ENCODE measurements around the gene CDH20. TPM values are rescaled to one million over a fixed set of nuclear protein-coding genes. Genes with fewer than 3 reads are reported as not detected.
A peak's percentile ranks its signal among the peaks of the same experiment; 100 is the strongest.
"Not testable (repeated sequence)": the region's sequence is repeated elsewhere in the genome, so short reads cannot be mapped to it uniquely, and the experiment has no call there.

The CDH20 gene
- total RNA-seq, 4 donors from 2014 or later, result 0.63 to 7.1 (median 2.4) TPM

- no peak for TF ChIP-seq CTCF (IDR thresholded peaks at IDR 0.05)
- DNase-seq (ENCODE audit: low spot score) (no peak), ATAC-seq (ENCODE audit: low FRiP score) (no peak)
Observed at GRCh38 chr18:61364953-61365352, 31.7 kb downstream of the CDH20 start.

- no peak for TF ChIP-seq CTCF (IDR thresholded peaks at IDR 0.05)
- ATAC-seq (ENCODE audit: low FRiP score) (no peak), DNase-seq (ENCODE audit: low spot score) (no peak)
Observed at GRCh38 chr18:61368001-61368400, 34.8 kb downstream of the CDH20 start.

- ATAC-seq (ENCODE audit: low FRiP score), result not testable (repeated sequence)
Observed at GRCh38 chr18:61369671-61370070, 36.4 kb downstream of the CDH20 start.

GRCh38 chr18:61371111-61371510 is 37.9 kb downstream of the CDH20 start:
- TF ChIP-seq CTCF (IDR thresholded peaks at IDR 0.05), result no peak
- ATAC-seq (ENCODE audit: low FRiP score), result no peak
- DNase-seq (ENCODE audit: low spot score), result no peak

More at GRCh38 chr18:61369671-61370070, 36.4 kb downstream of the CDH20 start:
- not testable (repeated sequence) for DNase-seq (ENCODE audit: low spot score)

- TF ChIP-seq CTCF (IDR thresholded peaks at IDR 0.05), result no peak
- ATAC-seq (ENCODE audit: low FRiP score) (no peak), DNase-seq (ENCODE audit: low spot score) (no peak)
Observed at GRCh38 chr18:61379827-61380226, 46.6 kb downstream of the CDH20 start.

- ATAC-seq (ENCODE audit: low FRiP score) (peak; percentile 37), DNase-seq (ENCODE audit: low spot score) (no peak)
- TF ChIP-seq CTCF (IDR thresholded peaks at IDR 0.05), result no peak
Observed at GRCh38 chr18:61388010-61388409, 54.8 kb downstream of the CDH20 start.

- no peak for TF ChIP-seq CTCF (IDR thresholded peaks at IDR 0.05)
- DNase-seq (ENCODE audit: low spot score) (no peak), ATAC-seq (ENCODE audit: low FRiP score) (no peak)
Observed at GRCh38 chr18:61394983-61395382, 61.8 kb downstream of the CDH20 start.

GRCh38 chr18:61397222-61397621 is 64.0 kb downstream of the CDH20 start:
- DNase-seq (ENCODE audit: low spot score) (no peak), ATAC-seq (ENCODE audit: low FRiP score) (no peak)
- no peak for TF ChIP-seq CTCF (IDR thresholded peaks at IDR 0.05)

Data from omental fat pad (tissue), 4 donors.